ENCODE results near the gene EMILIN2.

- TF ChIP-seq, protein P1, sequence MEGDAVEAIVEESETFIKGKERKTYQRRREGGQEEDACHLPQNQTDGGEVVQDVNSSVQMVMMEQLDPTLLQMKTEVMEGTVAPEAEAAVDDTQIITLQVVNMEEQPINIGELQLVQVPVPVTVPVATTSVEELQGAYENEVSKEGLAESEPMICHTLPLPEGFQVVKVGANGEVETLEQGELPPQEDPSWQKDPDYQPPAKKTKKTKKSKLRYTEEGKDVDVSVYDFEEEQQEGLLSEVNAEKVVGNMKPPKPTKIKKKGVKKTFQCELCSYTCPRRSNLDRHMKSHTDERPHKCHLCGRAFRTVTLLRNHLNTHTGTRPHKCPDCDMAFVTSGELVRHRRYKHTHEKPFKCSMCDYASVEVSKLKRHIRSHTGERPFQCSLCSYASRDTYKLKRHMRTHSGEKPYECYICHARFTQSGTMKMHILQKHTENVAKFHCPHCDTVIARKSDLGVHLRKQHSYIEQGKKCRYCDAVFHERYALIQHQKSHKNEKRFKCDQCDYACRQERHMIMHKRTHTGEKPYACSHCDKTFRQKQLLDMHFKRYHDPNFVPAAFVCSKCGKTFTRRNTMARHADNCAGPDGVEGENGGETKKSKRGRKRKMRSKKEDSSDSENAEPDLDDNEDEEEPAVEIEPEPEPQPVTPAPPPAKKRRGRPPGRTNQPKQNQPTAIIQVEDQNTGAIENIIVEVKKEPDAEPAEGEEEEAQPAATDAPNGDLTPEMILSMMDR (IDR thresholded peaks at IDR 0.05 in 8 of 11, conservative IDR thresholded peaks at IDR 0.05 in 3 of 11), result no peak
- TF ChIP-seq POLR2A (IDR thresholded peaks at IDR 0.05), result no peak
These were observed 64.1 kb downstream of the EMILIN2 start for GRCh38 chr18:2910751-2911425.

Data from spleen (tissue), 7 donors.